HEK293 (cell line): Measurements from ENCODE around the gene RPL3.

Source experiments
- FEZF1 ChIP-seq: fragments of 450-650 bp; formaldehyde crosslinking; IDR thresholded peaks from 2 replicates; pipeline ENCODE4 v1.5.1; 2016; ENCODE audit warnings: missing biosample characterization, missing genetic modification characterization
- KLF1 ChIP-seq: fragments of 450-650 bp; formaldehyde crosslinking; IDR thresholded peaks from 2 replicates; pipeline ENCODE4 v1.5.1; 2016; ENCODE audit warnings: missing biosample characterization, missing genetic modification characterization
- SCRT1 ChIP-seq: fragments of 450-650 bp; formaldehyde crosslinking; IDR thresholded peaks from 2 replicates; pipeline ENCODE4 v1.5.1; 2016; ENCODE audit warnings: missing biosample characterization, missing genetic modification characterization, borderline replicate concordance
- SCRT2 ChIP-seq: fragments of 450-650 bp; formaldehyde crosslinking; IDR thresholded peaks from 2 replicates; pipeline ENCODE4 v1.5.1; 2016; ENCODE audit warnings: missing biosample characterization, missing genetic modification characterization
- TCF7L2 ChIP-seq: IDR thresholded peaks from 2 replicates; pipeline ENCODE4 v1.6.1; 2011; ENCODE audit warnings: low read depth, mild to moderate bottlenecking, inconsistent platforms, low read length, moderate library complexity, borderline replicate concordance
- TRIM28 ChIP-seq: IDR thresholded peaks from 2 replicates; pipeline ENCODE4 v1.6.1; 2011; ENCODE audit warnings: low read length, control low read depth, borderline replicate concordance
- ZBTB8A ChIP-seq: fragments of 450-650 bp; formaldehyde crosslinking; IDR thresholded peaks from 2 replicates; pipeline ENCODE4 v1.5.1; 2016; ENCODE audit warnings: missing biosample characterization, missing genetic modification characterization
- ZEB2 ChIP-seq: fragments of 450-650 bp; formaldehyde crosslinking; IDR thresholded peaks from 2 replicates; pipeline ENCODE4 v1.5.1; 2016; ENCODE audit warnings: missing biosample characterization, missing genetic modification characterization
- ZNF133 ChIP-seq: fragments of 450-650 bp; formaldehyde crosslinking; IDR thresholded peaks from 2 replicates; pipeline ENCODE4 v1.5.1; 2016; ENCODE audit warnings: missing biosample characterization, missing genetic modification characterization
- ZNF155 ChIP-seq: fragments of 450-650 bp; formaldehyde crosslinking; IDR thresholded peaks from 2 replicates; pipeline ENCODE4 v1.5.1; 2016; ENCODE audit warnings: missing biosample characterization, missing genetic modification characterization
- ZNF174 ChIP-seq: fragments of 450-650 bp; formaldehyde crosslinking; IDR thresholded peaks from 2 replicates; pipeline ENCODE4 v1.5.0; 2017; ENCODE audit warnings: missing biosample characterization, mild to moderate bottlenecking, missing genetic modification characterization
- ZNF202 ChIP-seq: fragments of 450-650 bp; formaldehyde crosslinking; IDR thresholded peaks from 2 replicates; pipeline ENCODE4 v1.5.1; 2016; ENCODE audit warnings: missing biosample characterization, missing genetic modification characterization, borderline replicate concordance
- ZNF433 ChIP-seq: fragments of 450-650 bp; formaldehyde crosslinking; IDR thresholded peaks from 2 replicates; pipeline ENCODE4 v1.5.1; 2016; ENCODE audit warnings: missing biosample characterization, missing genetic modification characterization, low read depth
- ZNF48 ChIP-seq: fragments of 450-650 bp; formaldehyde crosslinking; IDR thresholded peaks from 2 replicates; pipeline ENCODE4 v1.5.1; 2016; ENCODE audit warnings: missing biosample characterization, missing genetic modification characterization
- ZNF548 ChIP-seq: fragments of 450-650 bp; formaldehyde crosslinking; IDR thresholded peaks from 2 replicates; pipeline ENCODE4 v1.5.1; 2016; ENCODE audit warnings: missing biosample characterization, missing genetic modification characterization
- ZNF658 ChIP-seq: fragments of 450-650 bp; formaldehyde crosslinking; IDR thresholded peaks from 2 replicates; pipeline ENCODE4; 2016; ENCODE audit warnings: missing biosample characterization, missing genetic modification characterization
- ZNF843 ChIP-seq: fragments of 450-650 bp; formaldehyde crosslinking; IDR thresholded peaks from 2 replicates; pipeline ENCODE4 v1.5.1; 2016; ENCODE audit warnings: missing biosample characterization, missing genetic modification characterization
- TF ChIP-seq, protein P1 (sequence below): fragments of 450-650 bp; formaldehyde crosslinking; IDR thresholded peaks from 2 replicates; pipeline ENCODE4 v1.5.1; 2016; ENCODE audit warnings: missing biosample characterization, missing genetic modification characterization
- TF ChIP-seq, protein P2 (sequence below): fragments of 450-650 bp; formaldehyde crosslinking; IDR thresholded peaks from 2 replicates; pipeline ENCODE4 v1.5.1; 2017; ENCODE audit warnings: missing biosample characterization, missing genetic modification characterization
- TF ChIP-seq, protein P3 (sequence below): fragments of 450-650 bp; formaldehyde crosslinking; IDR thresholded peaks from 2 replicates; pipeline ENCODE4 v1.5.1; 2017; ENCODE audit warnings: missing biosample characterization, missing genetic modification characterization
- TF ChIP-seq, protein P4 (sequence below): IDR thresholded peaks from 2 replicates; pipeline ENCODE4 v1.6.1; 2011; ENCODE audit warnings: mild to moderate bottlenecking, low read depth, low read length, borderline replicate concordance
- TF ChIP-seq, protein P5 (sequence below): fragments of 450-650 bp; formaldehyde crosslinking; IDR thresholded peaks from 2 replicates; pipeline ENCODE4 v1.5.1; 2017; ENCODE audit warnings: missing biosample characterization, missing genetic modification characterization
- TF ChIP-seq, protein P6 (sequence below): fragments of 450-650 bp; IDR thresholded peaks from 2 replicates; pipeline ENCODE4 v1.5.1; 2018; ENCODE audit warnings: missing biosample characterization, mild to moderate bottlenecking, missing genetic modification characterization

Gene RPL3

DNA sequence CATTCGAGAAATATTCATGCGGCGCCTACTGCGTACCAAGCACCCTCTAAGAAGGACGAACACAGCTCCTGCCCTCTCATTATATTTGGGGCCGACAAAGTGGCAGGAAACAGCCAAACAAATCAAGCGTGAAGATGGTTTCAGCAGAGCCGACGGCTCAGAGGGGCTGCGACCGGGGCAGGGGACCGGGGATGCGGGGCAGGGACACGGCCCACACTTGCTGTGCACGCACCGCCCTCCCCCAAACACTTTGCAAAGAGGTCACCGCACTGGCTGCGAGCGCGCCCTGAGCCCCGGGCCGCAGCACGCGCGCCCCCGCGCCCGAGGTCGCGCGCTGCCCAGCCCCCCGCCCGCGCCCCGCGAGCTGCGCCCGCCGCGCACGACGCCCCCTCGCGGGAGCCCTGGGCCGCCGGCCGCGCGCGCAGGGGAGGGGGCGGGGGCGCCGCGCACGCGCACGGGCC is 30.1 kb upstream of the RPL3 start (continued):
- TF ChIP-seq ZNF202 (tag by site-specific recombination) (no peak), ZEB2 (tag by site-specific recombination) (no peak), ZBTB8A (tag by site-specific recombination) (peak; percentile 62), FEZF1 (tag by site-specific recombination) (no peak), KLF1 (tag by site-specific recombination) (0 out of 2 replicates have a peak, but pooled peaks have one; percentile 47), ZNF433 (tag by site-specific recombination) (no peak), ZNF133 (no peak), ZNF174 (tag by site-specific recombination) (no peak), ZNF843 (tag by site-specific recombination) (no peak), TCF7L2 (no peak), ZNF48 (tag by site-specific recombination) (no peak), ZNF658 (no peak), ZNF155 (no peak), ZNF548 (tag by site-specific recombination) (no peak), SCRT1 (tag by site-specific recombination) (no peak), SCRT2 (tag by site-specific recombination) (no peak), TRIM28 (no peak)
- TF ChIP-seq, protein P1, sequence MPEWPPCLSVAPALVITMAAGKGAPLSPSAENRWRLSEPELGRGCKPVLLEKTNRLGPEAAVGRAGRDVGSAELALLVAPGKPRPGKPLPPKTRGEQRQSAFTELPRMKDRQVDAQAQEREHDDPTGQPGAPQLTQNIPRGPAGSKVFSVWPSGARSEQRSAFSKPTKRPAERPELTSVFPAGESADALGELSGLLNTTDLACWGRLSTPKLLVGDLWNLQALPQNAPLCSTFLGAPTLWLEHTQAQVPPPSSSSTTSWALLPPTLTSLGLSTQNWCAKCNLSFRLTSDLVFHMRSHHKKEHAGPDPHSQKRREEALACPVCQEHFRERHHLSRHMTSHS (tag by site-specific recombination) = no peak
- TF ChIP-seq, protein P2, sequence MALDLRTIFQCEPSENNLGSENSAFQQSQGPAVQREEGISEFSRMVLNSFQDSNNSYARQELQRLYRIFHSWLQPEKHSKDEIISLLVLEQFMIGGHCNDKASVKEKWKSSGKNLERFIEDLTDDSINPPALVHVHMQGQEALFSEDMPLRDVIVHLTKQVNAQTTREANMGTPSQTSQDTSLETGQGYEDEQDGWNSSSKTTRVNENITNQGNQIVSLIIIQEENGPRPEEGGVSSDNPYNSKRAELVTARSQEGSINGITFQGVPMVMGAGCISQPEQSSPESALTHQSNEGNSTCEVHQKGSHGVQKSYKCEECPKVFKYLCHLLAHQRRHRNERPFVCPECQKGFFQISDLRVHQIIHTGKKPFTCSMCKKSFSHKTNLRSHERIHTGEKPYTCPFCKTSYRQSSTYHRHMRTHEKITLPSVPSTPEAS (tag by site-specific recombination) = no peak
- TF ChIP-seq, protein P3, sequence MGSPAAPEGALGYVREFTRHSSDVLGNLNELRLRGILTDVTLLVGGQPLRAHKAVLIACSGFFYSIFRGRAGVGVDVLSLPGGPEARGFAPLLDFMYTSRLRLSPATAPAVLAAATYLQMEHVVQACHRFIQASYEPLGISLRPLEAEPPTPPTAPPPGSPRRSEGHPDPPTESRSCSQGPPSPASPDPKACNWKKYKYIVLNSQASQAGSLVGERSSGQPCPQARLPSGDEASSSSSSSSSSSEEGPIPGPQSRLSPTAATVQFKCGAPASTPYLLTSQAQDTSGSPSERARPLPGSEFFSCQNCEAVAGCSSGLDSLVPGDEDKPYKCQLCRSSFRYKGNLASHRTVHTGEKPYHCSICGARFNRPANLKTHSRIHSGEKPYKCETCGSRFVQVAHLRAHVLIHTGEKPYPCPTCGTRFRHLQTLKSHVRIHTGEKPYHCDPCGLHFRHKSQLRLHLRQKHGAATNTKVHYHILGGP = no peak
- TF ChIP-seq, protein P4, sequence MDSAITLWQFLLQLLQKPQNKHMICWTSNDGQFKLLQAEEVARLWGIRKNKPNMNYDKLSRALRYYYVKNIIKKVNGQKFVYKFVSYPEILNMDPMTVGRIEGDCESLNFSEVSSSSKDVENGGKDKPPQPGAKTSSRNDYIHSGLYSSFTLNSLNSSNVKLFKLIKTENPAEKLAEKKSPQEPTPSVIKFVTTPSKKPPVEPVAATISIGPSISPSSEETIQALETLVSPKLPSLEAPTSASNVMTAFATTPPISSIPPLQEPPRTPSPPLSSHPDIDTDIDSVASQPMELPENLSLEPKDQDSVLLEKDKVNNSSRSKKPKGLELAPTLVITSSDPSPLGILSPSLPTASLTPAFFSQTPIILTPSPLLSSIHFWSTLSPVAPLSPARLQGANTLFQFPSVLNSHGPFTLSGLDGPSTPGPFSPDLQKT = no peak
- TF ChIP-seq, protein P5, sequence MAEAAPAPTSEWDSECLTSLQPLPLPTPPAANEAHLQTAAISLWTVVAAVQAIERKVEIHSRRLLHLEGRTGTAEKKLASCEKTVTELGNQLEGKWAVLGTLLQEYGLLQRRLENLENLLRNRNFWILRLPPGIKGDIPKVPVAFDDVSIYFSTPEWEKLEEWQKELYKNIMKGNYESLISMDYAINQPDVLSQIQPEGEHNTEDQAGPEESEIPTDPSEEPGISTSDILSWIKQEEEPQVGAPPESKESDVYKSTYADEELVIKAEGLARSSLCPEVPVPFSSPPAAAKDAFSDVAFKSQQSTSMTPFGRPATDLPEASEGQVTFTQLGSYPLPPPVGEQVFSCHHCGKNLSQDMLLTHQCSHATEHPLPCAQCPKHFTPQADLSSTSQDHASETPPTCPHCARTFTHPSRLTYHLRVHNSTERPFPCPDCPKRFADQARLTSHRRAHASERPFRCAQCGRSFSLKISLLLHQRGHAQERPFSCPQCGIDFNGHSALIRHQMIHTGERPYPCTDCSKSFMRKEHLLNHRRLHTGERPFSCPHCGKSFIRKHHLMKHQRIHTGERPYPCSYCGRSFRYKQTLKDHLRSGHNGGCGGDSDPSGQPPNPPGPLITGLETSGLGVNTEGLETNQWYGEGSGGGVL = no peak
- TF ChIP-seq, protein P6, sequence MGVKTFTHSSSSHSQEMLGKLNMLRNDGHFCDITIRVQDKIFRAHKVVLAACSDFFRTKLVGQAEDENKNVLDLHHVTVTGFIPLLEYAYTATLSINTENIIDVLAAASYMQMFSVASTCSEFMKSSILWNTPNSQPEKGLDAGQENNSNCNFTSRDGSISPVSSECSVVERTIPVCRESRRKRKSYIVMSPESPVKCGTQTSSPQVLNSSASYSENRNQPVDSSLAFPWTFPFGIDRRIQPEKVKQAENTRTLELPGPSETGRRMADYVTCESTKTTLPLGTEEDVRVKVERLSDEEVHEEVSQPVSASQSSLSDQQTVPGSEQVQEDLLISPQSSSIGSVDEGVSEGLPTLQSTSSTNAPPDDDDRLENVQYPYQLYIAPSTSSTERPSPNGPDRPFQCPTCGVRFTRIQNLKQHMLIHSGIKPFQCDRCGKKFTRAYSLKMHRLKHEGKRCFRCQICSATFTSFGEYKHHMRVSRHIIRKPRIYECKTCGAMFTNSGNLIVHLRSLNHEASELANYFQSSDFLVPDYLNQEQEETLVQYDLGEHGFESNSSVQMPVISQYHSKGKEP = no peak
